ENCODE measurements around the gene BBS9.
A peak's percentile ranks its signal among the peaks of the same experiment; 100 is the strongest.

BBS9 gene

DNA sequence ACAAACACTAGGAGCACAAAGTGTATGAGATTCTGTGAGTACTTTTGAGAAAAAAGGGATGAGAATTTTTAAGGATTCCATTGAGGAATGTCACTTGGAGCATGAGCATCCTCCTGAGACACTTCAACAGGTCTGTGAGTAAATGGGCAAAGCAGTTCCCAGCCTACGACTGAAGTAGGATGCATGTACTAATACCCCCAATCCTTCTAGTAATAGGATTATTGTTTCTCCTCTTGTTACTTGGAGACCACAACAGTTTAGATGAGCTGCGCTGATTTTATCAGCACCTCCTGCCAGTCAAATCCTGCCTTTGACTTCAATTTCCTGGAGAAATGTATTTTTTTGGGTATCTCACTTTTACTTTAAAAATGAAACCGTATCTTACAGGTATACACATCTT is 820 bp downstream of the BBS9 start:
- Mint-ChIP-seq H3K36me3 (ENCODE audit: low read depth) (peaks cover 3% of the 10 kb centered on the region), H3K27ac (peak overlapping the region; percentile 86 to 97 (median 95)), H3K27me3 (ENCODE audit: low read depth) (no peaks in the 10 kb centered on the region), H3K9me3 (no peaks in the 10 kb centered on the region), H3K4me1 (peaks cover 25% of the 10 kb centered on the region), H3K4me3 (peak overlapping the region; percentile 95 to 99 (median 95))
- TF ChIP-seq, protein P1, sequence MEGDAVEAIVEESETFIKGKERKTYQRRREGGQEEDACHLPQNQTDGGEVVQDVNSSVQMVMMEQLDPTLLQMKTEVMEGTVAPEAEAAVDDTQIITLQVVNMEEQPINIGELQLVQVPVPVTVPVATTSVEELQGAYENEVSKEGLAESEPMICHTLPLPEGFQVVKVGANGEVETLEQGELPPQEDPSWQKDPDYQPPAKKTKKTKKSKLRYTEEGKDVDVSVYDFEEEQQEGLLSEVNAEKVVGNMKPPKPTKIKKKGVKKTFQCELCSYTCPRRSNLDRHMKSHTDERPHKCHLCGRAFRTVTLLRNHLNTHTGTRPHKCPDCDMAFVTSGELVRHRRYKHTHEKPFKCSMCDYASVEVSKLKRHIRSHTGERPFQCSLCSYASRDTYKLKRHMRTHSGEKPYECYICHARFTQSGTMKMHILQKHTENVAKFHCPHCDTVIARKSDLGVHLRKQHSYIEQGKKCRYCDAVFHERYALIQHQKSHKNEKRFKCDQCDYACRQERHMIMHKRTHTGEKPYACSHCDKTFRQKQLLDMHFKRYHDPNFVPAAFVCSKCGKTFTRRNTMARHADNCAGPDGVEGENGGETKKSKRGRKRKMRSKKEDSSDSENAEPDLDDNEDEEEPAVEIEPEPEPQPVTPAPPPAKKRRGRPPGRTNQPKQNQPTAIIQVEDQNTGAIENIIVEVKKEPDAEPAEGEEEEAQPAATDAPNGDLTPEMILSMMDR (IDR thresholded peaks at IDR 0.05; ENCODE audit: unreplicated experiment in 3 of 3) = no peak

DNA sequence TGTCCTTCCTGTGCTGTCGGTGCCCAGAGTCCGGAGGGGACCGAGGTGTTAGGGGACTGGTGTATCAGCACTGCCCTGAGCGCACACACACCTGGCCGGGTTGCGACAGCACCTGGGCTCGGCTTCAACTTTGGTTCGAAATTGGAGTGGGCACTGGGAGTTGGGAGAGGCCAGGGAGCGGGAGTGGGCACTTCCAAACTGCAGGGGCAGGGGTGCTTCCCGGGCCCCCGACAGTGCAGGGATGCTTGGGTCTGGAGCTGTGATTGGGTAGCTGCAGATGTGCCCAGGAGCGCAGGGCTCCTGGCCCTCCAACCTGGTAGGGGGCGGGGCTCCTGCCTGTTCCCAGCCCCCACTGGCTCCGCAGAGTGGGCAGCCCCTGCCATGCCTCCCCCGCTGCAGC is 7.7 kb downstream of the BBS9 start:
- H3K4me1 Mint-ChIP-seq = peaks cover 2% of the 10 kb centered on the region
- no peak overlapping the region for H3K4me3 Mint-ChIP-seq
- peaks cover 8% of the 10 kb centered on the region for H3K36me3 Mint-ChIP-seq (ENCODE audit: low read depth)
- TF ChIP-seq, protein P1 (IDR thresholded peaks at IDR 0.05; ENCODE audit: unreplicated experiment in 3 of 3) = no peak
- H3K9me3 Mint-ChIP-seq = peaks cover 8% of the 10 kb centered on the region
- H3K27me3 Mint-ChIP-seq (ENCODE audit: low read depth) = no peaks in the 10 kb centered on the region
- H3K27ac Mint-ChIP-seq = no peak overlapping the region

DNA sequence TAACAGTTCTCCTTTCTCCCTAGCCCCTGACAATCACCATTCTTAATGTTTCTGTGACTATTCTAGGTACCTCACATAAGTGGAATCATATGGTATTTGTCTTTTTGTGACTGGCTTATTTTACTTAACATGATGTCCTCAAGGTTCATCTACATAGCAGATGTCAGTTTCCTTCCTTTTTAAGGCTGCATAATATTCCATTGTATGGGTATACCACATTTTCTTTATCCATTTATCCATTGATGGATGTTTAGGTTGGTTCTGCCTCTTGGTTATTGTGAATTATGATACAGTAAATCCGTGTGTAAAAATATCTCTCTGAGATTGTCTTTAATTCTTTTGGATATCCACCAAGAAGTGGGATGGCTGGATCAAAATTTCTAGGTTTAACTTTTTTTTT is 13.2 kb downstream of the BBS9 start:
- peaks cover 15% of the 10 kb centered on the region for H3K36me3 Mint-ChIP-seq (ENCODE audit: low read depth)
- H3K27ac Mint-ChIP-seq = no peak overlapping the region
- TF ChIP-seq, protein P1 (IDR thresholded peaks at IDR 0.05; ENCODE audit: unreplicated experiment in 3 of 3) = no peak
- H3K27me3 Mint-ChIP-seq (ENCODE audit: low read depth) = no peaks in the 10 kb centered on the region
- H3K9me3 Mint-ChIP-seq = peaks cover 13% of the 10 kb centered on the region
- no peaks in the 10 kb centered on the region for H3K4me1 Mint-ChIP-seq
- H3K4me3 Mint-ChIP-seq = no peak overlapping the region

DNA sequence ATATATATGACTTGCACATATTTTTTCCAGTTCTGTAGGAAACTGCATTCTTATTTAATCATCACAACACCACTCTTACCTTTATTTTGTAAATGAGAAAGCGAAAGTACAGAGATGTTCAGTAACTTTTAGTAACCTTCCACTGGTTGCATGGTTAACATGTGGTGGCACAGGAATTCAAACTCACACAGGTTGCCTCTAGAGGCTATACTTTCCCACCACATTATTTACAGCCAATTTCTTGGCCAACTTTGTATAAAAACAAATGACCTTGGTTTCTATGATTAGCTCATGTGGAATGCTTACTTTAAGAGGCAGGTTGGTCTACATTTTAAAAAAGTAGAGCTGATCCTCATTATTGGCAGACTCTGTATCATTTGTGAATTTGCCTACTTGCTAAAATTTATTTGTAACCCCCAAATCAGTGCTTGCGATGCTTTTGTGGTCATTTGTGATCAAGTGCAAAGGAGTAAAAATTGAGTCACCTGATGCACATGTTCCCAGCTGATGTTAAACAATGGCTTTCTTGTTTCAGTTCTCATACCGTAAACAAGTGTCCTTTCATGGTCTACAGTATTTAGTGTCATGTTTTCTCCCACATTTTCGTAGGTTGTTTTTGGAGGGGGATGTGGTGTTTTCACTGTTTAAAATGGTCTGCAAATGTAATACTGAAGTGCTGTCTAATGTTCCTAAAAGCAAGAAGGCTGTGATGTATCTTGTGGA is 14.8 kb downstream of the BBS9 start:
- Mint-ChIP-seq H3K9me3 (peaks cover 13% of the 10 kb centered on the region), H3K27ac (no peak overlapping the region), H3K27me3 (ENCODE audit: low read depth) (no peaks in the 10 kb centered on the region), H3K4me1 (peaks cover 10% of the 10 kb centered on the region), H3K36me3 (ENCODE audit: low read depth) (peaks cover 15% of the 10 kb centered on the region), H3K4me3 (no peak overlapping the region)
- TF ChIP-seq, protein P1 (IDR thresholded peaks at IDR 0.05; ENCODE audit: unreplicated experiment in 3 of 3) = no peak

DNA sequence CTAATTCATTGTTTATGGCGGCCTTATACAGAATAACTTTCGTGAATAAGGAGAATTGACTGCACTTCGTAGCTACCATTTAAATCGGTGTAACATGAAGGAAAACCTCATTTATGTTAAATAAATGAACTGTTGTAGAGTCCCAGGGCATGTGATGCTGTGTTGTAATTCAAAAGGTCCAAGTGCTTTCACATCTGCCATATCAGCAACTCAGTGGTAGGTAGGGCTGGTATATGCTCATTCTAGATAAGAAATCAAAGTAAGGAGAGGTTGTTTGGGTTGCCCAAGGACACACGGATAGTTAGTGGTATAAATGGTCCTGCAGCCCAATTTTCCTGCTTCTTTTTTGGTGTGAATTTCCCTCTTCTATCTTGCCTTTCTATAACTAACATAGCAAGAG is 15.8 kb downstream of the BBS9 start:
- no peak overlapping the region for H3K27ac Mint-ChIP-seq
- peaks cover 18% of the 10 kb centered on the region for H3K4me1 Mint-ChIP-seq

More for the DNA sequence above, 15.8 kb downstream of the BBS9 start:
- Mint-ChIP-seq H3K27me3 (ENCODE audit: low read depth) (no peaks in the 10 kb centered on the region), H3K4me3 (no peak overlapping the region), H3K36me3 (ENCODE audit: low read depth) (peaks cover 15% of the 10 kb centered on the region), H3K9me3 (peaks cover 13% of the 10 kb centered on the region)
- TF ChIP-seq, protein P1 (IDR thresholded peaks at IDR 0.05; ENCODE audit: unreplicated experiment in 3 of 3) = no peak

All from nephron (organoid).